ENCODE measurements around the gene SPAG6.

SPAG6 gene

GRCh38 chr10:22453948-22454591 lies 108.8 kb downstream of the SPAG6 start:
- no peak for TF ChIP-seq CTCF (IDR thresholded peaks at IDR 0.05; ENCODE audit: control extremely low read depth, extremely low read depth, low read depth, missing control alignments)
- POLR2A ChIA-PET, result no interaction called here
- CTCF ChIA-PET, result interaction anchor here (1.0 to 2.0 kb wide), 5 partner anchors 8 to 536 kb away, joined by 3 to 6 read pairs (median 4); no protein-coding TSS in a partner anchor
- no peak for DNase-seq (ENCODE audit: extremely low spot score)

- no peak for TF ChIP-seq CTCF (IDR thresholded peaks at IDR 0.05; ENCODE audit: control extremely low read depth, extremely low read depth, low read depth, missing control alignments)
- POLR2A ChIA-PET, result no interaction called here
- no peak for DNase-seq (ENCODE audit: extremely low spot score)
- CTCF ChIA-PET, result interaction anchor here (1.9 to 2.0 kb wide), 2 partner anchors 9 to 71 kb away, joined by 5 to 6 read pairs; no protein-coding TSS in a partner anchor
Measured at GRCh38 chr10:22454634-22455033, 109.3 kb downstream of the SPAG6 start.

GRCh38 chr10:22455068-22455857 lies 110.0 kb downstream of the SPAG6 start:
- TF ChIP-seq CTCF (IDR thresholded peaks at IDR 0.05; ENCODE audit: control extremely low read depth, extremely low read depth, low read depth, missing control alignments), result no peak
- POLR2A ChIA-PET, result no interaction called here
- CTCF ChIA-PET, result interaction anchor here (1.3 to 2.0 kb wide), 3 partner anchors 10 to 71 kb away, joined by 5 to 6 read pairs (median 5); no protein-coding TSS in a partner anchor
- DNase-seq (ENCODE audit: extremely low spot score), result no peak

GRCh38 chr10:22456486-22456885 lies 111.2 kb downstream of the SPAG6 start:
- no peak for TF ChIP-seq CTCF (IDR thresholded peaks at IDR 0.05; ENCODE audit: control extremely low read depth, extremely low read depth, low read depth, missing control alignments)
- DNase-seq (ENCODE audit: extremely low spot score), result no peak
- ChIA-PET POLR2A (no interaction called here), CTCF (interaction anchor here (1.3 to 1.5 kb wide), 2 partner anchors 9 to 44 kb away, joined by 3 to 5 read pairs; no protein-coding TSS in a partner anchor)

GRCh38 chr10:22458272-22459038 lies 113.2 kb downstream of the SPAG6 start:
- DNase-seq (ENCODE audit: extremely low spot score), result no peak
- no peak for TF ChIP-seq CTCF (IDR thresholded peaks at IDR 0.05; ENCODE audit: control extremely low read depth, extremely low read depth, low read depth, missing control alignments)
- CTCF ChIA-PET, result interaction anchor here (0.6 to 1.2 kb wide), 2 partner anchors 12 to 18 kb away, joined by 3 read pairs; no protein-coding TSS in a partner anchor
- POLR2A ChIA-PET, result interaction anchor here (0.6 kb wide), 1 partner anchor 1224 kb away, joined by 4 read pairs; no protein-coding TSS in a partner anchor

- POLR2A ChIA-PET, result no interaction called here
Measured at GRCh38 chr10:22459496-22459895, 114.2 kb downstream of the SPAG6 start.

More at GRCh38 chr10:22459496-22459895, 114.2 kb downstream of the SPAG6 start:
- no peak for TF ChIP-seq CTCF (IDR thresholded peaks at IDR 0.05; ENCODE audit: control extremely low read depth, extremely low read depth, low read depth, missing control alignments)
- CTCF ChIA-PET, result interaction anchor here (0.9 to 2.8 kb wide), 4 partner anchors 12 to 462 kb away, joined by 3 to 9 read pairs (median 4); no protein-coding TSS in a partner anchor
- DNase-seq (ENCODE audit: extremely low spot score), result no peak

Data from GM10248 (cell line).